HG03095 (cell line): ENCODE data around the gene JAZF1.
"Not testable (repeated sequence)": the region's sequence is repeated elsewhere in the genome, so short reads cannot be mapped to it uniquely, and the experiment has no call there.

ENCODE experiments used
- ATAC-seq: cut with Tn5 transposase; IDR thresholded peaks from one replicate; pipeline ENCODE4 v1.9.1; 2021; ENCODE audit warnings: moderate library complexity; ENCODE audit not compliant: unreplicated experiment

JAZF1 gene

GRCh38 chr7:27856703-27857485, 323.7 kb downstream of the JAZF1 start:
- ATAC-seq, result not testable (repeated sequence)

GRCh38 chr7:27850531-27850930, 330.1 kb downstream of the JAZF1 start:
- ATAC-seq, result no peak

- ATAC-seq, result no peak
These were observed 334.2 kb downstream of the JAZF1 start for GRCh38 chr7:27846388-27846787.

GRCh38 chr7:27843584-27844305, 336.9 kb downstream of the JAZF1 start:
- no peak for ATAC-seq

DNA sequence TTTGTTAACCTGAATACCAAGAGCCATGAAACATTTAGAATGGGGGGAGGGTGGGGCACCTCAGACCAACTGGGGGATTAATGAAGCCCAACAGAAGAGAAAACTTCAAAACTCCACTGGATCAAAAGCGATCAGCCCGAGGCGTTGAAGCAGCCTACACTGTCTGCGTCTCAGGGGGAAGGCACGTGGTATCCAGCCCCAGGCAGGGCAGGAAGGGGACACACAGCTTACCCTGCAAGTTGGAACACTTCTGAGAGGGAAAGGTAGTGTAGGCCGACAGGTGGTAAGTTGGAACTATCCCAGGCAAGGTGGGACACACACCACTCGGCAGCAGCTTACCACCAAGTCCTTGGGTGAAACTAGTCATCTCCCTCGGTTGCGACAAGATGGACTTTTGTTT, 337.7 kb downstream of the JAZF1 start:
- no peak for ATAC-seq

- ATAC-seq, result no peak
These were observed 338.4 kb downstream of the JAZF1 start for GRCh38 chr7:27842094-27842692.

GRCh38 chr7:27840760-27841364, 339.7 kb downstream of the JAZF1 start:
- ATAC-seq, result no peak

GRCh38 chr7:27840313-27840712, 340.3 kb downstream of the JAZF1 start:
- ATAC-seq, result no peak

GRCh38 chr7:27839099-27839498, 341.5 kb downstream of the JAZF1 start:
- no peak for ATAC-seq

DNA sequence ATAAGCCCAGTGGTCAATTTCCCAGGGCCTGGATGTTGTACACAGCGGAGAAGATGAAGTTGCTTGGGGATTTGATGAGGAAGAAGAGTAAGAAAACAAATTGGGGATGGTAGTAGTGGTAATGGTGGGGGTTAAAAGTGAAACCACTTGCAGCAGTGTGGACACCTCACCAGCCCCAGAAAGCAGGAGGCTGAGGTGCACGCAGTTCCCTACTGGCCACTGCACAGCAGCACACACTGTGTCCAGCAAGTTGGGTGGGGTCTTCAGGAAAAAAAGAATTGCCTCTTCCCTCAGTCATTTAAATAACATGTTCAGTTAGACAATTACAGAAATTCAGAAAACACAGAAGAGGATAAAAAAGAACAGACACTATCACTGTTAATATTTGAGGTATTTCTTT, 344.1 kb downstream of the JAZF1 start:
- ATAC-seq, result no peak

DNA sequence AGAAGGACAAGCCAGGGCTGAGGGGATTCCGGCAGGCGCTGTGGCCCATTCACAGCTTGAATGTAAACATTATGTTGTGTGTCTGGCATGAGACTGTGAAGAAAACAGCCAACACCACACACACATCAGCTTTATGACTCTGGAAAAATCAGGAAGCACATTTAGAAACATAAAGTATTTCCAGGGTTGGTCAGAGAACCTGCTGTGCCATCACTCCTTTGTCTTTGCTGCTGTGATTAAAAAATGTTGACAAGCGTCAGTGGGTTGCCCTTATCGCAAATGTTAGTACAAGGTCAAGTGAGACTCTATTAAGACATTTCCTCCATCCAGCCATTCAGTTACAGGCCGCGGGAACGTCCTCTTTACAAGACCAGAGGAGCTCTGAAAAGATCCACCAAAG, 345.2 kb downstream of the JAZF1 start:
- ATAC-seq, result no peak

- no peak for ATAC-seq
These were observed 346.2 kb downstream of the JAZF1 start for GRCh38 chr7:27834179-27834921.

- ATAC-seq, result no peak
These were observed 354.2 kb downstream of the JAZF1 start for GRCh38 chr7:27826357-27826756.

GRCh38 chr7:27825891-27826290, 354.7 kb downstream of the JAZF1 start:
- no peak for ATAC-seq

GRCh38 chr7:27822245-27822644, 358.4 kb downstream of the JAZF1 start:
- no peak for ATAC-seq

- no peak for ATAC-seq
These were observed 367.9 kb downstream of the JAZF1 start for GRCh38 chr7:27812706-27813105.

- ATAC-seq, result no peak
These were observed 370.4 kb downstream of the JAZF1 start for GRCh38 chr7:27810186-27810585.

DNA sequence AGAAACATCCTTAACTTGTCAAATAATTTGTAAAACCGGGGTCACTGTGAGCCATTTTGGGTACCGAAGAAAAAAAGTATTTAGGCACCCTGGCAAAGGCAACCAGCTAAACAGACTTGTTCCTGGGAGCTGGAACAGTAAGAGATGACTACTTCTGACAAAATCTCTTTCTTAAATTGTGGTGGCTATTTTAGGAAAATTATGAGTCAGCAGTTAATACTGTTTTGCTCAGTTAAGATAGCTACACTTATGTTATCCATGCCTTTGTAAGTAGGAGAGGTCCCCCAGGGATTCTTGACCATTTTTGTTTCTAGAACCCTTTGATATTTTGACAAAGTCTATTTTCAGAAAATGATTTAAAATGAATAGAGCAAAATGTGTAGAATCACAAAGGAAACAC, 372.0 kb downstream of the JAZF1 start:
- ATAC-seq, result no peak

- no peak for ATAC-seq
These were observed 376.5 kb downstream of the JAZF1 start for GRCh38 chr7:27804139-27804538.

DNA sequence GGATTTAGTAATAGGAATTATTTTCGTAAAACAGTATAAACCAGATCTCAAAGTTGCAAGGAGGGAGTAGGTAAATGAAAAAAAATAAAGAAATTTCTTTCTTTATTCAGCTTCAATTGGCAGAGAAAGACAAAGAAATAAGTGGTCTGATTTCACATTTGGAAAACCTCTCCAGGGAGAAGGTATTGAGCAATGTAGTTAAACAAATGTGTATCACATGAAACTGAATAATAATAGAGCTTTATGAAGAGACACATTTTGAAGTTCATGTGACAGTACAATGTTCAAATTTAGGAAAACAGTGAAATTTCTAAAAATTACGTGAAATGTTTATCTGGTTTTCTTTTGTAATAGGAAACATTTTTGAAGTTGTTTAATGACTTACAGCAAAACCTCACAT, 377.6 kb downstream of the JAZF1 start:
- ATAC-seq, result no peak

DNA sequence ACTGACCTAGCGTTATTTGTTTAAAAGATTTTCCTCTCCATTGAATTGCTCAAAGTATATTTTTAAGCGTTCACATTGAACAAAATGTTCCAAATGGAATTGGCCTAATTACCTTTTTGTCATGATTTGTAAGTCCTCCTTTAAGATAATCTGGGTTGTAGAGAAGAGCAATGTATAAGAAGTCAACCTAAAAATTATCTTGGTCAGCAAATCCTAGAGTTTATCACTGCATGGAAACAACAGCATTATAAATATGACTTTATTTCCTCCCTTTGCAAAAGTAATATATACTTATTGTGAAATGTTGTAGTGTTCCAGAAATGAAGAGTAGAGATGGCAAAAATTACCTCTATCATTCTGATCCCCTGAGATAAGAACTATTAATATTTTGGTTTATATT, 381.4 kb downstream of the JAZF1 start:
- ATAC-seq, result no peak
